Erythroblast (primary cell): Measurements from ENCODE around the gene BMP6.

Experiments used
- GATA1 ChIP-seq: IDR thresholded peaks from 2 replicates; pipeline ENCODE4 v1.6.1; 2011; ENCODE audit warnings: low read depth, mild to moderate bottlenecking, control low read depth, low read length, moderate library complexity
- POLR2A ChIP-seq: IDR thresholded peaks from 2 replicates; pipeline ENCODE4 v1.6.1; 2011; ENCODE audit warnings: mild to moderate bottlenecking, low read length

DNA sequence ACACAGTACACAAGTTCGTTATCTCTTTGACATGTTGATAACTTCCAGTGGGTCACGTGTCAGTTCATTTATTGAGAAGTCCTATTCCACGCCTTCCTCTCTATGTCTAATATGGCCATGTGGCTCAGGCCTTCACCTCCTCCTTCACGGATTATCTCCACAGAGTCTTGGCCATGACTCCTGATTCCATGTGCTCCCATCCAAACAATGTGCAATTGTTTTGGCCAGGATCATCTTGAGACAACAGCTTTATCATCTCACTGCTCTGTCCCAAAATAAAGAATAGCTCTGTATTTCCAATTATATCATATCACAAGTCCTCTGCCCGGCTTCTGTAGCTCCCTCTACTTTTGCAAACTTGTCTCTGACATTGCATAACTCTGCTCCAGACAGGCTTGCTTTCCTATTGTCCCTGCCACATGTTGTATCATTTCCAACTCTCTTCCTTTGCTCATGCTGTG is 195.8 kb downstream of the BMP6 start:
- TF ChIP-seq POLR2A (no peak), GATA1 (no peak)
